COLO668 (cell line): Measurements from ENCODE around the gene RPH3AL.
A peak's percentile ranks its signal among the peaks of the same experiment; 100 is the strongest.
"Not testable (repeated sequence)": the region's sequence is repeated elsewhere in the genome, so short reads cannot be mapped to it uniquely, and the experiment has no call there.

Source experiments
- DNase-seq: peaks from one replicate; lab custom pipeline; 2025; ENCODE audit not compliant: unreplicated experiment; lab: John Stamatoyannopoulos, UW

RPH3AL gene

GRCh38 chr17:379531-380465, 27.2 kb upstream of the RPH3AL start:
- no peak for DNase-seq

GRCh38 chr17:378068-378467, 25.5 kb upstream of the RPH3AL start:
- no peak for DNase-seq

DNA sequence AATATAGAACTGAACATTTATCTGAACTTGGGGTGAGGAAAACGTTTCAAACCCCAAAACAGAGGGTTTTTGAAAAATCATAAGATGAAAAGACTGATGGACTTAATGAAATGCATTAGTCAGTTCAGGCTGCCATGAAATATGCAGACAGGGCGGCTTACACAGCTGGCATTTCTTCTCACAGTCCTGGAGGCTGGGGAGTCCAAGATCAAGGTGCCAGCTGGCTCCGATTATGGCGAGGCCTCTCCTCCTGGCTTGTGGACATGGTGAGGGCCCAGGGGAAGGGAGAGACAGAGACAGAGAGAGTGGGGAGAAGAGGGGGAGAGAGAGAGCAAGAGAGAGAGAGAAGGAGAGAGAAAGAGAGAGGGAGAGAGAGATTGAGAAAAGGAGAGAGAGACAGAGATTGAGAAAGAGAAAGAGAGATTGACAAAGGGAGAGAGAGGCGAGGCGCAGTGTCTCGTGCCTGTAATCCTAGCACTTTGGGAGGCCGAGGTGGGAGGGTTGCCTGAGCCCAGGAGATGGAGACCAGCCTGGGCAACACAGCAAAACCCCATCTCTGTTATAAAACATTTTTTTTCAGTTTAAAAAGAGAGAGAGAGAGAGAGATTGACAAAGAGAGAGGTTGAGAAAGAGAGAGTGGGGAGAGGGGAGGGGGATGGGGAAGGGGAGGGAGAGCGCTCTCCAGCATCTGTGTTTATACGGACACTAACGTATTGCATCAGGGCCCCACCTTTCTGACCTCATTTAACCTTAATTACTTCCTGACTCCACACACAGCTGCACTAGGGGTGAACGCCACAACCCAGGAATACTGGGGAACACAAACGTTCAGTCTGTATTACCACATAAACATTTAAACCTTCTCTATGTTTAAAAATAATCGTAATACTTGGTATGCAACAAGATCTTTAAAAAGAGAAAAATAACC, 24.6 kb upstream of the RPH3AL start:
- DNase-seq: no peak

DNA sequence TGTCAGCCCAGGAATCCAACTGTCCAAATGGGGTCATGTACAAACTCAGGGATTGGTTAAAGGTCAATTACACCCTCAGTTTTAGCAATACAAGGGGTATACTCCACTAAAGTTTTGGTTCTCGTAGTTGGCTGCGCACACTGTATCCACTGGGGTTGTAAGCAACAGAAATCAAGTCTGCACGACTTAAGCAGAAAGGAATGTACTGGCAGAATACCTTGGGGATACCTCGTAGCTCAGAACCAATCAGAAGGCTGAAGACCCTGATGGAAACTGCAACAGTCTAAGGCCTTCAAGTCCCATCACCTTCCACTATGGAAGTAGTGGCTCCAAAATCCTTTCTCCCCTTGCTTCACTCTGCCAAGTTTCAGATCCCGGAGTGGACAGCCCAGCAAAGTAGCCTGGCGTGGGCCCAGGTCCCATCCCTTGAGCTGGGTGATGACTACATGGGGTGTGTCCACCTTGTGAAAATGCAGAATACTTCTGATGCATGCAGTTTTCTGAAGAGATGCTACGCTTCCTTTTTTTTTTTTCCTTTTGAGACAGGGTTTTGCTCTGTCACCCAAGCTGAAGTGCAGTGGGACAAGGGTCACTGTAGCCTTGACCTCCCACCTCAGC, 21.1 kb upstream of the RPH3AL start:
- DNase-seq: no peak

DNA sequence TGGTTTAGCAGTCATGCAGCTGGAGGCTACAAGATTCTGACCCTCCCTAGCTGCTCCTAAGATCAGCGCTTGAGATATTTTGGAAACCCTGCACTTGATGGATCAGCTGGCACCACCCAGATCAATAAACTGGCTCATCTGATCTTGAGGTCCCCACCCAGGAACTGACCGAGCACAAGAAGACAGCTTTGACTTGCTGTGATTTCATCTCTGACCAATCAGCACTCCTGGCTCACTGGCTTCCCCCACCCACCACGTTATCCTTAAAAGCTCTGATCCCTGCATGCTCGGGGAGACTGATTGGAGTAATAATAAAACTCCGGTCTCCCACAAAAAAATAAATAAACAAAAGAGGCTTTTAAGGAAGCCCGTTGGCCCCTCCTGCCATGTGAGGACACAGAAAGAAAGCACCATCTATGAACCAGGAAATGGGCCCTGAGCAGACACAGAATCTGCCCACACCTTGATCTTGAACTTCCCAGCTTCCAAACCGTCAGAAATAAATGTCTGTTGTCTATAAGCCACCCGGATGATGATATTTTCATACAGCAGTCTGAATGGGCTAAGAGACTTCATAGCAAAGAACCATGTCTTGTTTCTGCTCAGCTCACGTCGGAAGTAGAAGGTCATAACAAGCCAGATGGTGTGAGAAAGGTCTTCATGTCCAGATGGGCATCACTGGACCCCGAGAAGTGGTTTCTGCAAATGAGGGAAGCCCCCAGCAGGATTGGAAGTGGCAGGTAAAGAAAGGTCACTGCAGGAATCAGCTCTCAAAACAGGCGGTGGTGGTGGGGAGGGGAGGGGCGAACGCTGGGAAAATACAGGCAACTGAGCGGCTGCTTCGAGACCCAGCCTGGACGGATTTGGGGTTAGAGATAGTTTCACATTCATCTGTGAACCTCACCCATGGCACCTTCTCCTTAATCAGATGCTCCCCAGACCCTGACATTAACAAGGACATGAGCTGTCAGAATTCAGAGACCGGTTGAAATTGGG, 19.8 kb upstream of the RPH3AL start:
- no peak for DNase-seq

DNA sequence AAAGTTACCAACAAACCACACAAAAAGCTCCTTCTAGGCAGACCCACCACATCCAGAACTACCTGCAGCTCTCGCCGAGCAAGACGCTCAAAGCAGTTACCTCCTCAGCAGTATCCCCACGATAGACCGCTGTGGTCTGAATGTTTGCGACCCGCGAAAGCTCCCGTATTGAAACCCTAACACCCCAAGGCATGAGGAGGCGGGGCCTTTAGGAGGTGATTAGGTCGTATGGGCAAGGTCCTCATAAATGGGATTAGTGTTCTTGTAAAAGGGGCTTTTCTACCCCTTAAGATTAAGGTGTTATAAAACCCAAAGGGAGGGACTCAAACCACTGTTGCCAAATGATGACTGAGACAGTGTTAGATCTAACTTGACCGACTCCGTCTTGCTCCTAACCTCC, 19.0 kb upstream of the RPH3AL start:
- DNase-seq: no peak

GRCh38 chr17:367656-368055, 15.0 kb upstream of the RPH3AL start:
- not testable (repeated sequence) for DNase-seq

DNA sequence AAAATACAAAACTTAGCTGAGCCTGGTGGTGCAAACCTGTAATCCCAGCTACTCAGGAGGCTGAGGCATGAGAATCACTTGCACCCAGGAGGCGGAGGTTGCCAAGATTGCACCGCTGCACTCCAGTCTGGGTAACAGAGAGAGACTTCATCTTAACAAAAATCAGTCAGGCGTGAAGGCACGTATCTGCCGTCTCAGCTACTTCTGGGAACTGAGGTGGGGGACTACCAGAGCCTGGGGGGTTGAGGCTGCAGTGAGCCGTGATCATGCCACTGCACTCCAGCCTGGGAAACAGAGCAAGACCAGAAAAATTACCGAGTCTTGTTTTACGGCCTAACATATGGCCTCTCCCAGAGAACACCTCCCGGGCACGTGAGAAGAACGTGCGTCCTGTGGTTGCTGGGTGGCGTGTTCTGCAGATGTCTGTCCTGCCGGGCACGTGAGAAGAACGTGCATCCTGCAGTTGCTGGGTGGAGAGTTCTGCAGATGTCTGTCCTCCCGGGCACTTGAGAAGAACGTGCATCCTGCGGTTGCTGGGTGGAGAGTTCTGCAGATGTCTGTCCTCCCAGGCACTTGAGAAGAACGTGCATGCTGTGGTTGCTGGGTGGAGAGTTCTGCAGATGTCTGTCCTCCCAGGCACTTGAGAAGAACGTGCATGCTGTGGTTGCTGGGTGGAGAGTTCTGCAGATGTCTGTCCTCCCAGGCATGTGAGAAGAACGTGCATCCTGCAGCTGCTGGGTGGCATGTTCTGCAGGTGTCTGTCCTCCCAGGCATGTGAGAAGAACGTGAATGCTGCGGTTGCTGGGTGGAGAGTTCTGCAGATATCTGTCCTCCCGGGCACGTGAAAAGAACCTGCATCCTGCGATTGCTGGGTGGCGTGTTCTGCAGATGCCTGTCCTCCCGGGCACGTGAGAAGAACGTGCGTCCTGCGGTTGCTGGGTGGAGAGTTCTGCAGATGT, 14.3 kb upstream of the RPH3AL start:
- DNase-seq: peak; percentile 25

GRCh38 chr17:364766-365165, 12.2 kb upstream of the RPH3AL start:
- no peak for DNase-seq

- DNase-seq: no peak
Measured at GRCh38 chr17:364308-364707, 11.7 kb upstream of the RPH3AL start.

DNA sequence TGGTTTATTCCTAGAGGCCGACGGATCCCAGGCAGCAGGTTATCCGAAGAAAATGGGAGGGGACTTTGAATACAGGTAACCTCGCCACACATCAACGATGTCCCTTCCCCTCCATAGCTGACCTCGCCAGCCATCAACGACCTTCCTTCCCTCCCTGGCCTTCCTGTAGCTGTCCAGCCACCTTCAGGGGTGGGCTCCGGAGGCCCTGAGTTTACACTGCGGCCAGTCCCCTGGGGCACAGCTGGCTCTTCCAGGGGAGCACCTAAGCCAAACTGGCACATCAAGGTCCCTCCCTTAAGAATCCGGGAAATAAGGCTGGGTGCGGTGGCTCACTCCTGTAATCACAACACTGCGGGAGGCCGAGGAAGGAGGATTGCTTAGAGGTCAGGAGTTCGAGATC, 10.1 kb upstream of the RPH3AL start:
- DNase-seq: no peak

DNA sequence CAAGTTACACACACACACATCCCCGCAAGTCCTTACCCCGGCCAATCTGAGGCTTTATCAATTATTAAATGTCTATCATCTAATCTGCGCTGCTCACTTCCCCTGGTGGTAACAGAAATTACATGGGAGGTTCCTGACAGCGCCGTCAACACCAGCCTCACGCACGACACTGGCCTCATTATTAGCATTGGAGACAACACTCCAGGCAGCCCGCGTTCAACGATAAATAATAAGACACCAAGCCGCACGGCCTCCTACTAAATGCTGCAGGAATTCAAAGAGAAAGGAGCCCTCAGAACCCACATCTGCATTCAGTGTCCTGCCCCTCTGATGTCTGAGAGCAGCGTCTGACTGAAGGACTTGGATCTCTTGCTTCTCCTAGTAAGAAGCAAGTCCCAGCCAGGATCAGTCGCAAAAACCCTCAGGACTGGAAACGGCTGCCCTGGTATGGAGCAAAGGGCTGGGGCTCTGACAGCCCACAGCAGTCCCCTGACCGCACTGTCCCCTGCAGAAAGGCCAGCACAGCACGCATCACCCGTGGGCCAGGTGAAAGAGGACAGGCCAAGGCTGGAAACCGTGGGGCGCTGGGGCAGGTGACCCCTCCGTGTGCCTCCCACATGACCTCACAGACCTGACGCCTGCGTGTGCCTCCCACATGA, 7.6 kb upstream of the RPH3AL start:
- no peak for DNase-seq

DNA sequence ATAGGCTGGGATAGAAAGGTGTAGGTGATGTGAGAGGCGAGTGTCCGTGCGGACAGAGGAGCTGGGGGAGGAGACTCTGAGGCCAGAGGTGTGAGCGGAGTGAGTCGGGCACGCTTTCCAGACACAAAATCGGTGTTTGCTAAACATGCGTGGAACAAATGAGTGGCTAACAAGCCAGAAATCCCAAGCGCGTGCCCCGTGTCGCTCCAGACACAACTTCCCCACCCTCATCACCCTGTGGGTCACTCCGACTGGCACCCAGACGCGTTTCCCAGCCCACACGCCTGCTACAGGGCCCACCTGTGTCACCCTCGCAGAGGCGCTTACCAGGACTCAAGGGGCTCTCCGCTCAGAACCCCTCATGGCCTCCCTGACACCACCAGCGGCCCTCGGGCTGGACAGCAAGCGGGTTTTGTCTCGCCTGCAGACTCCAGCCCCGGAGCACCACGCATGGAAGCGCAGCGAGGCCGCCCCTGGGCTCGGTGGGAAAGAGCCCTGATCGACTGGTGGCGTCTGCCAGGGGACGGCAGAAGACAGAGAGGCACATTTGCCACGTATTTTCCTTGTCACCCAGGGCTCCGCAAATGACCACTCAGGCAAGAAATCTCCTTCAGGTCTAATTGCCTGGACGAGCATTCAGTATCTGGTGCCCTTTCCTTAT, 6.0 kb upstream of the RPH3AL start:
- DNase-seq: no peak

DNA sequence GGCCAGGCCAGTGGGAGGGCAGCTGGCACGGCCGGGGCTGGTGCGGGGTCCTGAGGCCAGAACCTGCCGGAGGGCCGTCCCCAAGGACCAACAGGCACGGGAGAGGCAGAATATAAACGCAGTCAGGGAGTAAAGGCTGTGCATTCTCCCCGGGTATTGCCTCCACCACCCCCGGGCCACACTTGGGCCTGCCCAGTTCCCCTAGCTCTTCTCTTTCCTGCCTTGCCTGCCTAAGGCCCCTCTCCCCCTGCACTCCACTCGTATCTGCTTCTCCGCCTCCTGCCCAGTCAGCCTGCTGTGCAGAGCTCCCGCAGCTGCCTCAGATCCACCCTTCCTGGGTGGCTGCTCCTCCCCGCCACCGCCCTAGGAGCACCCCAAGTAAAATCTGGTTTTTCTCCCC, 5.0 kb upstream of the RPH3AL start:
- DNase-seq: no peak

DNA sequence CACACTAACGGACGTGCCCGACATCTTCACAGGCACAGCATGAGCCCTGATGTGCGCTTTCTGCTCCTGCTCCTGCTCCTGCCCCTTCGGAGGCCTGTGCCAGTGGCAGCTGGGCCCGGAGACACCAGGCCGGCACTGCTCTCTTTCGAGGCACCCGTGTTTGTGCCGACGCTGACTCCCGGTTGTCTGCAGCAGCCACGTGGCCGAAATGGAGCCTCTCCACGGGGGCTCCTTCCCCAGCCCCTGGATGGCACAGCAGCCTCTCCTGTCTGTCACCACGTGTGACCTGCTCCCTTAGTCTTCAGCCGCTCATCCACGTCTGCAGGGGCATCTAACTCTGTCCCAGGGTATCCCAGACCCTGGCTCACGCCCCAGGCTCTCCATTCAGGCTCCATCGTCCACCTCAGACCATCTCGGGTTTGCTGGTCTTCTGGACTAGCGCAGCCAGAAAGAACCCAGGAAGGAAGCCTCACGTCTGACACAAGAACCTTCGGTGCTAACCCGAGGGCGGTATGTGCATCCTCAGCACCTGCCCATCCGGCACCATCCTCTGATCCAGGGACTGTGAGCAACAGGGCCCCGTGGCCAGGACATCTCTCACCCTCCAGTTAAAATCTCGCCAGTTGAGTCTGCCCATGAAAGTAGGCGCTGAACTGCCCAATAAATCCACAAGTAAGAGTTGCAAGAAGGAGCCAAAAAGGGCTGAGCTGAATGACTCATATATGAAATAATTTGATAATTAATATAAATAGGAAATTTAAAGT, 4.2 kb upstream of the RPH3AL start:
- no peak for DNase-seq

DNA sequence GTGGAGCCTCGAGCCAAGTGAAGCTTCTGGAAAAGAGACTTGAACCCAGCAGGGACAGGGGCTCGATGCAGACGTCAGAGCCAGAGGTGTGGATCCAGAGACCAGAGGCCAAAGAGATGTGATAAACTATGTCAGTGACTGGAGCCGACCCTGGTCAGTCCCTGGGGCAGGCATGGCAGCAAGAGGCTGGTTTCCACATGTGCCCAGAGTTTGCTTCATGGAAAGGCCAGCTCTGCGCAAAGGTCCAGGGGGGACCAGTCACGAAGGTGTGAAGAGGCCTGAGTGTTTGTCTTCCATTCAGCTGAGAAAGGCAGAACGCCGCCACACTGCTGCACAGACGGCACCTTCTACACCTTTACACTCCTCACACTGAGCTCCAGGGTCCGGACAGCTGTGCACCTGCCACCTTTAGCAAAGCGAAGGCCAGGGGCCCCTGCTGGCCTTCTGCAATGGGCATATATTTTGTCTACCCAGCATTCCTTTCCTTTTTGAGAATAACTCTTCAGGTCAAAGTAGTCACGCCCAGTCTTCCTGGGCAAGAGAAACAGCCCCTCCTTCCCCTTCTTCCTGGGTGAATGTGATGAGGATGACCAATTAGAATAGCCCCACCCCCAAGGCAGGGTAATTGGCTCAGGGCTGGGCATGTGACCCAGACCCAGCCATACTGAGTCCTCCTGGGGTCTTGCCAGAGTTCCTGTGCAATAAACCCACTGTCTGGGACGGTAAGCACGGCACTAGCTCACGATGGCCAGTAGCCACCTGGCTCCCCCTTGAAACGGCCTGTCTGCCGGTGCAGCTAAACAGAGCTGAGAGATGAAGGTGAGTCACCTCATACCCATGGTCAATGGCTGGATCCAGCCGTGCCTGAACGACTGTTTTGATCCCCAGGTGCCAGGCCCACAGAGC, 2.3 kb upstream of the RPH3AL start:
- DNase-seq: peak; percentile 18
